Panc1 (cell line): ENCODE data around the gene GLIPR1L2.

ENCODE experiments used
- POLR2AphosphoS5 ChIP-seq: IDR thresholded peaks from 2 replicates; pipeline ENCODE4 v1.6.1; 2012; ENCODE audit warnings: mild to moderate bottlenecking, low read depth, low read length, moderate library complexity
- TF ChIP-seq, protein P1 (sequence below): fragments of 450-650 bp; IDR thresholded peaks from 2 replicates; pipeline ENCODE4 v1.5.1; 2017; ENCODE audit warnings: mild to moderate bottlenecking

DNA sequence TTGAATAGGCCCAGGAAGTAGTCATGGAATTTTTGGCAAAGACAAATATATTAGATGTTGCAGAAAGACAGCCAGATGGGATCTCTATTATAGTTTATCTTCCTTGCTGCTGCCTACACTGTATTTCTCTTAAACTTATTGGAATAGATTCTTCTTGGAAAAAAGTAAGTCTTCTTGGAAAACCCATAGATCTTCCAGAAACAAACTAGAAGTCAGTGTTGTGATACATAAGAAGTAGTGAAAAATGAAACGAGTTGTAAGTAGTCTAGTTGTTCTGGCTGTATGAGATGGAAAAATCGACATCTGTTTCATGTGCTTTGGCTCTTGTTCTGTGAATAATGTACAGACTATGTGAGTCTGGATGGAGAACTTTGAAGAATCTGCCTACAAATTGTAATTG, 29.0 kb downstream of the GLIPR1L2 start:
- TF ChIP-seq POLR2AphosphoS5, result no peak
- TF ChIP-seq, protein P1, sequence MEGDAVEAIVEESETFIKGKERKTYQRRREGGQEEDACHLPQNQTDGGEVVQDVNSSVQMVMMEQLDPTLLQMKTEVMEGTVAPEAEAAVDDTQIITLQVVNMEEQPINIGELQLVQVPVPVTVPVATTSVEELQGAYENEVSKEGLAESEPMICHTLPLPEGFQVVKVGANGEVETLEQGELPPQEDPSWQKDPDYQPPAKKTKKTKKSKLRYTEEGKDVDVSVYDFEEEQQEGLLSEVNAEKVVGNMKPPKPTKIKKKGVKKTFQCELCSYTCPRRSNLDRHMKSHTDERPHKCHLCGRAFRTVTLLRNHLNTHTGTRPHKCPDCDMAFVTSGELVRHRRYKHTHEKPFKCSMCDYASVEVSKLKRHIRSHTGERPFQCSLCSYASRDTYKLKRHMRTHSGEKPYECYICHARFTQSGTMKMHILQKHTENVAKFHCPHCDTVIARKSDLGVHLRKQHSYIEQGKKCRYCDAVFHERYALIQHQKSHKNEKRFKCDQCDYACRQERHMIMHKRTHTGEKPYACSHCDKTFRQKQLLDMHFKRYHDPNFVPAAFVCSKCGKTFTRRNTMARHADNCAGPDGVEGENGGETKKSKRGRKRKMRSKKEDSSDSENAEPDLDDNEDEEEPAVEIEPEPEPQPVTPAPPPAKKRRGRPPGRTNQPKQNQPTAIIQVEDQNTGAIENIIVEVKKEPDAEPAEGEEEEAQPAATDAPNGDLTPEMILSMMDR, result no peak
